ENCODE measurements around the gene PDHX. TPM values are rescaled to one million over a fixed set of nuclear protein-coding genes. Genes with fewer than 3 reads are reported as not detected.
"Not testable (repeated sequence)": the region's sequence is repeated elsewhere in the genome, so short reads cannot be mapped to it uniquely, and the experiment has no call there.

PDHX gene
- polyA plus RNA-seq (2013, experiment 1 of 2; ENCODE audit: insufficient read length), result 23.0 TPM
- 21.7 TPM for polyA plus RNA-seq (2013, experiment 2 of 2; ENCODE audit: insufficient read length)

DNA sequence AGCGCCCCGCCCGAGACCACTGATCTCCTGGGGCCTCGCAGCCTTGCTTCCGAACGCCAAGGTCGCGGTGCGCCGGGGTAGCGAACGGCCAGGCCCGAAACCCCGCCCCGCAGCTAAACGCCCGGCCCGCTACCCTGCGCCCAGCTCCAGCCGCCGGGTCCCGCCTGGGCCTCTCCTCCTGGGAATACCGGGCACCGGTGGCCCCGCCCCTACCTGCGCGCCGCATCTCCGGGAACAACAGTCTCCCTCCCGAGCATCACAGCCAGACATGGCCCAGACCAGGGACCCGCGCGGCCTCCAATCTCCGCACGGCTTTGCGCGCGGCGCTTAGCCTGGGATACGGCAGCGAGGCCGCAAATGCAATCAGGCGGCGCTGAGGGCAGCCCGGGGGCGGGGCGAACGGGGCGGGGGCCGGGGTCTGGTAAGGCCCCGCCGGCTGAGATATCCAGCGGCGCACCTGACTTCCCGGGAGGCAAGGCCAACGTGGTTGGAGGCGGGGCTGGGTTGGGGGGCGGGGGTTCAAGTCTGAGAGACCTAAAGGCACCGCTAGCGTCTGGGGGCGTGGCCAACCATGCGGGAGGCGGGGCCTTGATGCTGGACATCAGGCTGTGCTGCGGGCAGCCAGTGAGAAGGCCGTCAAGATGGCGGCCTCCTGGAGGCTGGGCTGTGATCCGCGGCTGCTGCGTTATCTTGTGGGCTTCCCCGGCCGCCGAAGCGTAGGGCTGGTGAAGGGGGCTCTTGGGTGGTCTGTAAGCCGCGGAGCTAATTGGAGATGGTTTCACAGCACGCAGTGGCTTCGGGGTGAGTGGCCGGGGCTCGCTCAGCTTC is at the start of gene PDHX, which contains the start of gene APIP:
Gene PDHX, plus strand, starts transcription at position 604 of the 828 bp plus-strand sequence. Its CDS starts 38 bp downstream, at position 642.
Gene APIP, minus strand, starts transcription at position 365 of the 828 bp plus-strand sequence. Its CDS starts 95 bp downstream, at position 270.
- peak; percentile 98 for DNase-seq

DNA sequence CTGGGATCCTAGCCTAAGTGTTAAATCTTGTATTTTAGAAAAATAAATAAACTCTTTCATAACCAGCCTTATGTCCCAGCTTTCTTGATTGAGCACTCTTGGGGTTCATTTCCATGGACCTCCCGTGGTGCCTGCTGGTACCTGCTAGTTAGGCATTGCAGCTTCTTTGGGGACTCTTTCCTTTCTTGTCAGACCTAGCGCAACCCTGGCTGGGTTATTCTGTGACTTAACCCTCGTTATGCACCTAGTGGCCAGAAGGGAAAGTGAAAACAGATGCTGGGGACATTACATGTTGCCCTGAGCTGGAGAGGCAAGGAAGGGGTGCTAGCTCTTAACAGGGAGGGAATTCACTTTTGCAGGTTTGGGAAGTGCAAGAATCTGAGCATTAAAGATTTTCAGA is 47.0 kb upstream of the PDHX start:
- no peak for DNase-seq

DNA sequence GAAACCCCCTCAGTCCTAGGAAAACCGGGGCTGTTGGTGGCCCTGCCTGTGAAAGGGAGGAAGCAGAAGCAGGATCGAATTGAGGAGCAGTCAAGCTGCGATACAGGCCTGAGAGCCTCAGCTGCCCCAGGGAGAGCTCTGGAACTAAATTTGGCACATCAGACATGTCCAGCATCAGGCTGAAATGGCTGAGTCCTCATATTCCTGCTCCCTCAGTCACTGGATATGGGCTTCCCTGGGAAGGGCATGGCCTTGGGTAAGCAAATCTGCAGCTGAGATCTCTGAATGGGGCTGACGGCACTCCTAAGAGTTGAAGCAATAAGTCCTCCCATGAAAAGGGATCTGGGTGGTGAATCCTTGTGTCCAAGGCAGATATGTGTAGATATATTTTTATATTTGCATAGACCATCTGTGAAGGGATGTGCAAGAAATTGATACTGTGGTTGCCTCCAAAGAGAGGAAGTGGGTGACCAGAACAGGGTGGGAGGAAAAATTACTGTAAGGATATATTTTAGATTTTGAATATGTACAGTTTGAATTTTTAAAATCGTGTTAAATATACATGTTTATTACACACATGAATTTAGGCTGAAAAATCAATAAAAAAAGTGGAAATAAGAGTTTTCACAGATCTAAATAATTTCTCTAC is 45.7 kb upstream of the PDHX start:
- DNase-seq, result no peak

DNA sequence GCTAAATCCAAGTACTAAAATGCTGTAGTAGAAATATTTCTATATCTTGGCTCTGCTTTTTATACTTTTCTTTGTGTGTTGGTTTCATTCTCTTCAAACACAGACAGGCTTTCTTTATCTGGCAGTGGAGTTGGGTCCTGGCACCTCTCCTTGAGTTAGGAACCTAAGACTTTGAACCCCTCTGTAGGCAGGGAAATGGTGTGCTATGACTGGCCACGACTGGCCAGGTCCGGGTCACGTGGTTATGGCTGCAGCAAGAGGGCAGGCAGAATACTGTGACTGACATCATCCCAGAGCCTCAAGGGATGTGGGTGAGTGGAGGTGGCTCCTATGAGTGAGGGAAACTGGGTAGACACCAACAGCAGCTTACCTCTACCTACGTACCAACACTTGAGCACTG is 42.2 kb upstream of the PDHX start:
- DNase-seq, result no peak

DNA sequence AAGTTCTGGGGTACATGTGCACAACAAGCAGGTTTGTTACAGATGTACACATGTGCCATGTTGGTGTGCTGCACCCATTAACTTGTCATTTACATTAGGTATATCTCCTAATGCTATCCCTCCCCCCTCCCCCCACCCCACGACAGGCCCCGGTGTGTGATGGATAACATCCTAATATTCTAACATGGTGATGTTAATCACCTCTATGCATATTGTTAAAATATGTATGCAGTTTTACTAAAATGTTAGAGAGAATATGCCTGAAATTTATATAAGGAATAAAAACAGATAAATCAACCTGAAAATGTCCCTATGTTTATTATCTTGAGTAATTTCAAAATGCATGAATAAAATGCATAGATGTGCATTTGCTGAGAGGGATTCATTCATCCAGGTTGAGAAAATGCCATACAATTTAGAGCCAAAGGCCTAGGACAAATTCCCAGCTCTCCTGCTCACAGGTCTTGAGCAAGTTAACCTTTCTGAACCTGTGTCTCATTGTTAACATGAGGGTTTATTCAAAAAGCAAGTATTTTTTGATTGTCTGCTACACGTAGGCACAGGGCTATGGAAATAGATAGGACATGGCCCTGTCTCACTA is 38.9 kb upstream of the PDHX start:
- DNase-seq, result no peak

DNA sequence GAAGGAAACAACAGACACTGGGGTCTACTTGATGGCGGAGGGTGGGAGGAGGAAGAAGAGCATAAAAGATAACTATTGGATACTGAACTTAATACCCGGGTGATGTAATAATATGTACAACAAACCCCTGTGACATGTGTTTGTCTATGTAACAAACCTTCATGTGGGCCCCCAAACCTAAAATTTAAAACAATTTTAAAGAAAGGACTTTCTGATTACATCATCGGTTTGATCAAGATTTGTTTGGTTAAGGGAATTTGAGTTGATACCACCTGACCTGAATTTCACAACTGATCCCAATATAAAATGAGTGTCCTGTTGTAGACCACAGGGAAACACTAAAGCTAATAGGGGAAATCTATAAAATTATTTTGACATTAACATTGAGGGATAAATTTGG is 34.5 kb upstream of the PDHX start:
- no peak for DNase-seq

DNA sequence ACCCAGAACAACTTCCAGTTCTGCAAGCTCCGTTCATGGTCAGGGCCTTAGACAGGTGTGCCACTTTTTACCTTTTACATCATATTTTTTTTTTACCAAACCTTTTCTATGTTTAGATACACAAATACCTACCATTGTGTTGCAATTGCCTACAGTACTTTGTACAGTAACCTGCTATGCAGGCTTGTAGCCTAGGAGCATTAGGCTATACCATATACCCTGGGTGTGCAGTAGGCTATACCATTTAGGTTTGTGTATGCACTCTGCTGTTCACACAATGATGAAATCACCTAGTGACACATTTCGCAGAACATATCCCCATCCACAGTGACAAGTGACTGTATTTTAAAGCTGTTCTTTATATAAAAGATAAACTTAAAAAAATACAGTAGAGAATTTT is 29.8 kb upstream of the PDHX start:
- DNase-seq, result no peak

DNA sequence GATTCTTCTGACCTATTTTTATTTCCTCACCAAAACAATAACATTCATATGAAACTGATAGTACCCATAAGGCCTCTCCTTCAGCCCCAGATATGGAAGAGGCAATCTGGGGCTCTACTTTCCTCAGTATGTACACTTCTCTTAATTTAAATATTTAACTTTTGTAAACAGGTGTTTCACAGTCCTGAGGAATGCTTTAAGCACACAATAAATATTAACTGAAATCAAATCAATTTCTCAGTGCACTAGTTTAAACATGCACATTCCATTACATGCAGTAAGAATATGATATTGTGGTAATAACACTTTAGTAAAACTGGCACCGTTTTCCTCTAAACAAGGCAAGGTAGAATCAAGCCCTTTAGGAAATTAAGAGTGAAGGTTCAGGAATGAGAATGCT is 29.2 kb upstream of the PDHX start:
- no peak for DNase-seq

DNA sequence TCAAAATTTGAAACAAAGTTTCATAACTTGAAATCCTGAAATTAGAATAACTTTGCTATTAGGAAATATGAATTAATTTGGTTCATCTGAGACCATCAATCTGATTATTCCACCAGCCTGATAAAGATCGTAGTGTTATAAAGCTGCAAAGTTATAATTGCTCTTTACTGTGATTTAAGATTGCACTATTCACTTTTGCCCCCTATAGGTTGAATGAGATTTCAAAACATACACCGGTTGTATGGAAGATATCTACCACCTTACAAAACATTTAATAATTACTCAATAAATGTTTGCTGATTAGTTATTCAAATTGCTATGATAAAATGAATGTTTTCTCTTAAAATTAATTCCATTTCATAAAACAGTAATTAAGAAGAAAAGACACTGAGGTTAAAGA is 26.3 kb upstream of the PDHX start:
- DNase-seq, result no peak

DNA sequence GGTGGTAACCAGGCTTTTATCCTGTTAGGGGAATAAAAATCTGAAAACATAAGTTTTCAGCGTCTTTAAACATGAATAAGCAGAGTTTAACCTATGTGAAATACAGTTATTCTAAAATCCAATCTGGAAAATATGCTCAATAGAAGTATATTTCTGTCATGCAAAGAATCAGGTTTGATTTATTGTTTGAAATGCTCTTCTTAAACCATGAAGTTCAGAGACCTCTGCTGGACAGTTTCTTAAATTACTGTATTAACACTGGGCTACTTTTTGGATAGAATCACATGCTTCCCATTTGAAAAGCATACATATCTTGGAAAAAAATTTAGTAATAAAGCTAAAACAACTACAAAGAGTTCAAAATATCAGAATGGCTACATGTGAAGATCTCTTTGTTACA is 25.6 kb upstream of the PDHX start:
- DNase-seq, result peak; percentile 50

DNA sequence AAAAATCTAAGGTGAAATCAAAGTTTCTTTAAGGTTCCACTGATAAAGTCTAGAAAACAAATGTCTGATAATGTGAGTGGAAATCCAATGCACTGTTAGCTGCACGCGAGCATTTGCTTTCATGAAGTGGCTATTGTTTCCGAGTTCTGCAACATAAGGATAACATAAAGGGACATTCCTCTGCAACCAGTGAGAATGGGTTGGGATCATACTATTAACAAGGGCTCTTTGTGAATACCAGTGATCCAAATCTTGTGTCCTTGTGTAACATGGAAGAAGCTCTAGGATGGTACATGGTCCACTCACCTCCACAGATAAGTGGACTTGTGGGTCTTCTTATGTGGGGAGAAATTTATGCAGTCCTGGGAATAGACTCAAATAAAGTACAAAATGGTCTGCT is 24.8 kb upstream of the PDHX start:
- no peak for DNase-seq

DNA sequence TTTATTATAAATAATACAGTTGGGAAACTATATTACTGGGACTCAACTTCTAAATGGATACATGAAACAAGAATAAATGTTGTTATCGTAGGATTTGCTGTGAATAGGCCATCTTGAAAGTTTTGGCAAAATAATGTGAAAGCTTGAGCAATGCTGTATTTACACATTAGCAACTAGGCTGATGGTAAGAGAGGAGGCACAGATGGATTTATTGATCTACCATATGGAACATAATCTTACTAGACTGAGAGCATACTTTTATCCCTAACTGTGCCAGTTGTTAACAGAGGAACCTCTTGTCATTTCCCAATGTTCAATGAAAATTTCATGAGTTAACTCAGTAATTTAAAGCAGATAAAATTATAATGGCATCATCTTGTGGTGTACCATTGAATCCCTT is 23.0 kb upstream of the PDHX start:
- no peak for DNase-seq

DNA sequence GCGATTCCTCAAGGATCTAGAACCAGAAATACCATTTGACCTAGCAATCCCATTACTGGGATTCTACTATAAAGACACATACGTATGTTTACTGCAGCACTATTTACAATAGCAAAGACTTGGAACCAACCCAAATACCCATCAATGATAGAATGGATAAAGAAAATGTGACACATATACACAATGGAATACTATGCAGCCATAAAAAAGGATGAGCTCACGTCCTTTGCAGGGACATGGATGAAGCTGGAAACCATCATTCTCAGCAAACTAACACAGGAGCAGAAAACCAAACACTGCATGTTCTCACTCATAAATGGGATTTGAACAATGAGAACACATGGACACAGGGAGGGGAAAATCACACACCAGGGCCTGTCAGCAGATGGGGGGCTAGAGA is 20.2 kb upstream of the PDHX start:
- DNase-seq, result not testable (repeated sequence)

DNA sequence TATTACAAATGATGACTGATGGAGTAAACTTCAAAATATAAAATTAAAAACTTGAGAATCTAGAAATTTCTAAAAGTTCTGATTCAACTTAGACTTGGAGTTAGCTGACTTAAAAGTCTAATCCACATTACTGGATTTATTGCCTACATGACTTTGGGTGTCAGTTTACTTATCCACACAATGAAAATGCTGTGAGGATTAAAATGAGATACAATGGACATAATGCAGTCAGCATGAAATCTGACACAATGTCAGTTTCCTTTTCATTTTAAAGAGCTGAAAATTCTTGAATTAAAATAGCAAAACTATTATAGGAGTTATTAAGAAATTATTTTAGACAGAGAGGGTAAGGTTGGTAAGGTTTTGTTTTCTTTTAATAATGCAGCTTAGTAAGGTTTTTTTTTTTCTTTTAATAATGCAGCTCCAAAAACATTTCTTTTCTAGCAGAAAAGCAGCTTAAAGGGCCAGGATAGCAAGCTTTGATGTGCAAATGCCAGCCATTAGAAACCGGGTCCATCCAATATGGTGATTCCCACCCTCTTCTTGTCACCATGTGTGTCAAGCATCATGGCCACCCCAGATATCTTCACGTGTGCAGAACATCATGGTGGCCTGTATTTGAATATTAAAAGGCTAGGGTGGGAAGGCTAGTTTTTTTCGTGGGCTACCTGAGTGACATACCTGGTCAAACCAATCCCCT is 19.1 kb upstream of the PDHX start:
- no peak for DNase-seq

DNA sequence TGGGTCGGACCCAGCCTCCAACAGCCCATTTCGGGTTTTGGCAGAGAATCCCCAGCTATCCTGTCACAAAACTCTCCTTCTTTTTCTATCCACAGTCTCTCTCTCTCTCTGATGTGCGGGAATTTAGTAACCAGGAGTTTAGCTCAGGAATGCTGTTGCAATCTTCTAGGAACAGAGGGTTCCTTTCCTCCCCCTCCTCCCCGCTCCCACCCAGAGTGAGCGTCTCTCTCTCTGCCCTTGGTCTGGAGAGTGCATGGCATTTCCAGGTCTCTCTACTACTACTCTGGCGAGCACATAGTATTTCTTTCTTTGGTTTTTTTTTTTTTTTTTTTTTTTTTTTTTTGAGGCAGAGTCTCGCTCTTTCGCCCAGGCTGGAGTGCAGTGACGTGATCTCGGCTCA is 17.9 kb upstream of the PDHX start:
- DNase-seq, result no peak

DNA sequence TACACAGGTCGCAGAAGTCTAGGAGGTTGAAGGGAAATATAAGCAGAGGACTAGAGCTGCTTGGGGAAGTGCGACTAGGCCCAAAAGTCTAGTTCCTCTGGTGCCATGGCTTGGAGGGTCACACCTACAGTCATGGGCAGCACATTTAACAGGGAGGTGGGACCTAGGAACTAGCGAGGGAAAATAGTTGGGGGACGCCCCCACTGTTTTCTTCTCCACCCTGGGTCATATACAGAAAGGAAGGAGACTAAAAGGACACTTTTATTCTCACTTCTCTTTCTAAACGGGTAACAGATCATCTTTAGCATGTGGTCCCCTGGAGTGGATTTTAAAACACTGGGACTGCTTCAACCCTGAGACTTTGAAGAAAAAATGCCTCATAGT is 16.8 kb upstream of the PDHX start:
- DNase-seq, result no peak

DNA sequence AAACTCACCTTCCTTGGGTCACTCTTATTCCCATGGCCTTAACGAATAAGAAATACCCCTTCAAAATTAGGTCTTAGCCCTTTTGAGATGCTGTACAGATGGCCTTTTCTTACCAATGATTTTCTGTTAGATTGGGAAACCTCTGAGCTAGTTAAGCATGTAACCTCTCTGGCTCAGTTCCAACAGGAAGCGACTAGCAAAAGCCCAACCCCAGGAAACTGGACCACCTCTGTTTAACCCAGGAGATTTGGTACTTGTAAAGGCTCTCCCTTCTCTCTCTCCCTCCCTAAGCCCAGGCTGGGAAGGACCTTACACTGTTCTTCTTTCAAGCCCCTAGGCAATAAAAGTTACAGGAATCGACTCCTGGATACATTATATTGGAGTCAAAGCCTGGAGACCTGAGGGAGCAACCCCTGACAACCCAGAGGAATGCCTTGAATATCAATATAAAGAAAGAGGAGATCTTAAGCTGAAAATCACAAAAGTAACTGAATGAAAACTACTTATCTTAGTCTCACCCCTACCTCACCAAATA is 11.9 kb upstream of the PDHX start:
- no peak for DNase-seq

DNA sequence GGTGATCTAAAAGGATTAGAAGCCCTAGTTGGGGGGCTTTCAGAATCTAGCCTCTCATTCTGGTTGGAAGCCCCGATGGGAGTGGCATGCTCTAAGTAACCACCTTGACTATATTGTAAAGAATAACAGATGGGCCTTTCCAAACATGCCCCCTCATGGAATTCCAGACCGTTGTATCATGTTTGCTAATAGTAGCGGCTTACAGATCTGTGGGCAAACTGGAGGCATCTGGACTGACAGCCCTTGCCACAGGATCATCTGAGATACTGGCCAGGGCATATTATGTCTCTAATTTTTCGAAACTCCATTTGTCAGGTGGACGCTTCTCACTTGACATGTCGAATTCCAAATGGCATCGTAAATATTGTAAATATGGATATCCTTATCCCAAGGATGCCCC is 10.8 kb upstream of the PDHX start:
- no peak for DNase-seq

DNA sequence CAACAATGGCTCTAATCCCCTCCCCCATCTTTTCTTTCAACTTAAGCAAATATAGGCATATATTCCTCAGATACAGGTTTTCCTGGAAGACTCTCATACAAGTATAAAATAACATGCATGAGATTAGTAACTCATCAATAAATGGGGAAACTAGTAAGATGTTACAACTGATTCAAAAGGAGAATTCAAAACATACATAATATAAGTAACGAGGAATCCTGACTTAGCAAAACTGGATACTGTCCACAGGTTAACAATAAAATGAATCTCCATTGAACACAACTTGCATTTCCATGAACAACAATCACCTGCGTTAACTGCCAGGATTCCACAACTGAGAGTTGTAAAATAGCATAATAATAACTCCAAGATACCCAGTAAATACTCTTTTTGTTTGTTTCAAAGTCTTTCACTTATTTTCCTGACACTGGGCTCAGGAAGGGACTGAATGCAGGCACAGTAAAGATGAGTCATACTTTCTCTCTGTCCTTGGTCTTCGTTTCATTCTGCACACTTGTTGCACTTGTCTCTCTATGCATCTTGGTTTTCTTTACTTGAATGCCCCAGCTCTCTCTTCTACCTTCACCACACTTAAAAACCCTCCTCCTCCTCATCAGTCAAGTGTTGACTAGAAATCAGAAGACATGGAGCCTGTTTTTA is 8.4 kb upstream of the PDHX start:
- no peak for DNase-seq

DNA sequence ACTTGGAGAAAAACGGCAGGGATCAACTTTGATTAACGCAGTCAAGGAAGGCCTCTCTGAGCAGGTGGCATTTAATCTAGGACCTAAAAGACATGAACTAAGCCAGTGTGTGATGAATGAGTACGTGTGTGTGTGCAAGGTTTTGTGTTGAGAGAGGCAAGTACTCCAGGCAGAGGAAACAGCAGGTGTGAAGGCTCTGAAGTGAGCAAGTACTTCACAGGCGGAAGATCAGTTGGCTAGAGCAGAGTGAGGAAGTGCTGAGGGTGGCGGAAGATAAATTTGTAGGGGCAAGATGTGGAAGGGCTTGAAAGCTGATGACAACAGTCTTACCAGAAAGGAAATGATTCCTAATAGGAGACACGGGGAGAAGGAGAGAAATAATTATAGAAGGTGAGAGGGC is 7.0 kb upstream of the PDHX start:
- DNase-seq, result no peak

DNA sequence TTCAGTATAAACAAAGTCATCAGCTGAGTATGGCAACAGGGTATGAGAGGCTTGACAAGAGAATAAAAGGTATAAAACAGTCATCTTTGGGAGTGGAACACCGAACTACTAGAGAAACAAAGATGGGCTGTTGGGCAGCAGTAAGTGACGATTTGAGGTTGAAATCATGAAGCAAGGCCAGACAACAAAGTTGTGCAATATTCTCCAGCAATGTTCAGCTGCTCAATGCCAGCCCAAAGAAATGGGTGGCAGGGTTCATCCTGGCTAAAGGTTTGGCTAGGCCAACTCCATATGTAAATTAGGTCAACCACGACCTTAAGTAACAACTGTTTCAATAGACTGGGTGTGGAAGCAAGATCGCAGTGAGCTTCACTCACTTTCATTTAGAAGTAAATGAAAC is 6.5 kb upstream of the PDHX start:
- DNase-seq, result no peak

DNA sequence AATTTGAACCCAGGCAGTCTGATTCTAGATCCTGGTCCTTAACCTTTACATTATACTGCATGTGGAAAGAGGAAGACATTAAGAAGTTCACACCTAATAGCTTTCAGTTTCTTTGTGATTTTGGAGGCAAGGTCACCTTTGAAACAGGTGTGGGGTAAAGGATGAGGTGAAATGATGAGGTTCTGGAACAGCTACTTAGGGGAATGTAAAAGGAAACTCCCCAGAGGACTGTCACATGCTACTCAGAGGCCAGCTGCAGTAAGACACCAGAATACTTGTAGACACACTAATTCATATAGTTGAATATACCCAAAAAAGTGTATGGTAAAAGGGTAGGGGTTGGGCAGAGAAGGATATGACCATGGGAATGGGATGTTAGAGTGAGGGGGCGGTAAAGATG is 5.6 kb upstream of the PDHX start:
- DNase-seq, result no peak

Data from fibroblast of skin of back (primary cell).